Measurements from ENCODE around the gene DDO.
A peak's percentile ranks its signal among the peaks of the same experiment; 100 is the strongest.
"Not testable (repeated sequence)": the region's sequence is repeated elsewhere in the genome, so short reads cannot be mapped to it uniquely, and the experiment has no call there.

DDO gene

DNA sequence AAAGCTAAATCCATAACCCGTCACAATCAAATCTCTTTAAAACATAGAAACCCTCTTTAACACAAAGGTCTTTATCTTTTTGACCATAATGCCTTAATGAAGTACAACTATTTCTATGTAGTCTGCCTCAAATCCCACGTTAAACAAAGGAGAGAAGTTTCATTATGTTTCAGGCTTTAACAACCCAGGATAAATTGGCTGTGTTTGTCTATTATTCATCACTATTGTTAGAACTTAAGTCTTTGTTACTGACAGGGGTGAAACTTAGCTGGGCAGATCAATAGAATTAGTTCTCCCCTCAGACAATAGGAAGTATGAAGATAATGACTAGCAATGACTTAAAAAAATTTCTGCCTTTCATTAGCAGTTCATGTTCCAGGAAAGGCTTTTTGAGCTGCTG is 47.1 kb downstream of the DDO start:
- DNase-seq (ENCODE audit: low read depth, low spot score): no peak

GRCh38 chr6:110367825-110368224 is 47.5 kb downstream of the DDO start:
- DNase-seq (ENCODE audit: low read depth, low spot score): no peak

GRCh38 chr6:110366975-110367374 is 48.4 kb downstream of the DDO start:
- no peak for DNase-seq (ENCODE audit: low read depth, low spot score)

DNA sequence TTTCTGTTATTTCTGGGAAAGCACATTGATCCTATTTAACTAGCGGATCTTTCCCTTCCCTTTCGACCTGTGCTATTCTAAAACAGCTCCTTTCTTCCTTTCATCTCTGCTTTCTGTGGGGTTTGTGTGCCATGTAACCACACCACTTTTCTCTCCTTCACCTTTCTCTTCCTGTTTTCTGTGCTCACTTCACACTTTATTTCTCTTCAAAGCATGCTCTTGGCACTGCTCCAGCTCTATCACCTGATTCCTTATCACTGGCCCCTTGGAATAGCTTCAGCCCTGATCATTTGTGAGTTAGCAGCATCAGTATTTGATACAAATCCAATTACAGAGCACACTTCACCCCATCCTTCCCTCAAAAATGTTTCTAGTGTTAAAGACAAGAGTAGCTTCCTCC is 49.1 kb downstream of the DDO start:
- DNase-seq (ENCODE audit: low read depth, low spot score): no peak

DNA sequence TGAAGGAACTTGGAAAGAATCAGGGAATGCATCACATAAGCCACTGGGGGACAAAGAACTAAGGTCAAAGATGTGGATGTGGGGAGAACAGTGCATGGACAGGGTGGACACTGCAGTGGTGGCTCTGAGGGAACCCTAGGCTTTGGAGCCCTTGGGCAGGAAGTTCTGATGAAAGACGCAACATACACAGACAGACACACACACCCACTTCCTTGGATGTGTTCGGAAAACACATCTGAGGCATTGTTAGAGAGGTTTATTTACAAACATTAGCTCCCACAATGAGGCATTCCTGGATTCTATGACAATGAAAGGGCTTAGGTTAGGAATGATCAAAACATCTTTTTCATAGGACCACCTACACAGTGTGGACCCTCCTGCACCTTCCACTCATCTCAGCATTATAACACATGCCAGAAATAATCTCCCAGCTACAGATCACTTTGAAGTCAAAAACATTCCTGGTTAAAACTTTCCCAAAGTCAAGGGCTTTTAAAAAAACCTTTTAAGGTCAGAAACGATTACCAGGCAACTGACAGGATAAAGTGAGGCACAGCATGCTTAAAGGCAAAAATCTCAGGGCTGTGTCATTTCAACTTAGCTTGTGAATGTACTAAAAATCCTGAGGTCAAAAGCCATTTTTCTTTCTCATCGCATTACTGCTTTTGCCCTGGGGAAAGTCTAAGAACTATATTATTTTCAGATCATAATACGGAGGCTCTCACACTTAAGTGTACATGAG is 50.8 kb downstream of the DDO start:
- DNase-seq (ENCODE audit: low read depth, low spot score): no peak

DNA sequence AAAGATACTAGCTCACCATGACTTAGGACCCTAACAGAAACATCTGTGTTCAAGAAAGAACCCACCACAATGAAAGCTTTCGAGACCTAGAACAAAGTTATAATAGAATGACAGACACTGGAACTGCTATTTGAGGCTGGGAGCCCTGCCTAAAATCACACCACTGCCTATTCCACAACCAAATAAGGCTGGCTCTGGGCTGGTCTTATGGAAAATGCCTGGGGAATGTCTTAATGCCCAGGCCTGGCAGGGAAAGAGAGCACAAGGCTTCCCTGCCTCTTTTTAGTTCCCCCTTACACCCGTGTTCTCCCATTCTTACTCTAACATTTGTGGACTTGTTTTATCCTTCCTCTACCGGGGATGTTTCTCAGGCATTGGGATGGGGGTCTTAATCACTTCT is 51.6 kb downstream of the DDO start:
- no peak for DNase-seq (ENCODE audit: low read depth, low spot score)

DNA sequence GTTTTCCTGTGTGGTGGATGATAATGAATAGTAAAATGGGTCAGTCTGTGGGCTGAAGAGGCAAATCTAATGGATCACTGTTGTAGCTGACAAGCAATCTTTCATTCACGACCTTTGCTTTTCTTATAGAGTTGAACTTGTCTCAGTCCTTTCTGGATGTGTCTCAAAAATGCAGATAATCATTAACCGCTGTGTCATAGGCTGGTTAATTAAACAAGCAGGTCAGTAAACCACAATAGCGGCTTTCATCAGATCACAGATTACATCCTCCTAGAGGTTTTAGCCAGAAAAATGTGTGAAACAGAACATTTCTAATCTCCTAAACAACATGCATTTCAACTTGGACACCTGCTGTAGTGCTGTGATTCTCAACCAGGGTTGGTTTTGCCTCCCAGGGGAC is 54.7 kb downstream of the DDO start:
- DNase-seq (ENCODE audit: low read depth, low spot score): no peak

GRCh38 chr6:110359556-110359955 is 55.8 kb downstream of the DDO start:
- DNase-seq (ENCODE audit: low read depth, low spot score): peak; percentile 24

GRCh38 chr6:110358553-110359160 is 56.7 kb downstream of the DDO start:
- no peak for DNase-seq (ENCODE audit: low read depth, low spot score)

- no peak for DNase-seq (ENCODE audit: low read depth, low spot score)
These were observed 57.5 kb downstream of the DDO start, which contains the start of gene METTL24 for GRCh38 chr6:110357664-110358552. Gene METTL24 (minus strand): TSS chr6:110358349. CDS start chr6:110358272, 77 bp downstream.

GRCh38 chr6:110357298-110357663 is 58.1 kb downstream of the DDO start:
- DNase-seq (ENCODE audit: low read depth, low spot score): no peak

GRCh38 chr6:110356778-110357177 is 58.6 kb downstream of the DDO start:
- DNase-seq (ENCODE audit: low read depth, low spot score): no peak

- no peak for DNase-seq (ENCODE audit: low read depth, low spot score)
These were observed 59.6 kb downstream of the DDO start for GRCh38 chr6:110355727-110356126.

DNA sequence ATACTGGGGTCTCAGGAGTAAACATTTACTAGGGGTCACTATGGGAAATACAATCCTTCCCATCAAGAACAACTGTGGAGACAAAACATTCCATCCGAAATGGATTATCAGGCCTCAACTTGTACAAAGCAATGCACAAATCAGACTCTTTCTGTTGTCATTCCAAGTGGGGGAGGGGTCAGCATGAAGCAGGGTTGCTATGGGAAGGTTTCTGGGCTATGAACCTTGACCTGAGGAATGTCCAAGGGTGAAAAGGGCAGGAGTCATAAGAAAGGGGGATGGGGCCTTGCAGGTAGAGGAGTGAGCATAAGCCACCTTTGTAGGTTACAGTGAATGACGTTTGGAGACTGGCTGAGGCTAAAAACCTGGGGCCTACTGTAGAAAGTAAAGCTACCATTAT is 60.4 kb downstream of the DDO start:
- no peak for DNase-seq (ENCODE audit: low read depth, low spot score)

DNA sequence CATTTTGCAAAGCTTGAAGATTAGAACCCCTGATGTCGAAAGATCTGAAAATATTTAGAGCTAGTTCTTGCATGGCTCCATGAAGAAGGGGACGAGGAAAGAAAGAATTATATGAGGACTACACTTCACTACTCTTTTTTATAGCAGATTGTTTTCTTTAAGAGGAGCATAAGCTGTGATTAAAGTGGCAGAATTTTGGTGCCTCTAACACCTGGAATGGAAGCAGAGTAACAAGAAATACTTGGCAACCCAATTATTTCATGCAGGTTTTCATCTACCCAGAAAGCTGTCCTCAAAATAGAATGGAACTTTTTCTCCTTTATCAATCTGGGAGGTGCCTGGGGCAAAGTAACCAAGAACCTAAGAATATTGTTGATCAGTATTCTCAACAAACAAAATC is 61.2 kb downstream of the DDO start:
- no peak for DNase-seq (ENCODE audit: low read depth, low spot score)

DNA sequence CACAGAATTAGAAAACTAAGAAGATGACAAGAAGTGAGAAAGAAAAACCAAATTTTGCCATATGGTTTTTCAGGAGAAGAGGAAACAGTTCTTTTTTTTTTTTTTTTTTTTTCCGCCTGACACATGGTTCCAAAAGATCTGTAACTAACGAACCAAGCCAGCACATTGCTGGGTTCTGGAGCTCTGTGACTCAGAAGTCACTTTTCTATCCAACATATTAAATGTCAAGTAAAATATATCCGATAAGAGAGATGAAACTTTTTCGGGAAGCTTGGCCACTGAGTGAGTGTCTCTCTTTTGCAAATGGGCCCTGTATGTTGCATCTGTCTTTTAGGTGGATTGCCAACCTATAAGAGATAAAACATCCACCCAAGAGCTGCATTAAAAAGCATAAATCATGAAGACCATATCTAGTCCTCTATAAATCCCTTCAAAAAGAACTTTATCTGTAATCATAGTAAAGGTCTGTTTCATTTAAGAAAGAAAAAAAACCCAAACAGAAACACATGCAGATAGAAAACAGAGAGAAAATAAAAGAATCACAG is 61.8 kb downstream of the DDO start:
- no peak for DNase-seq (ENCODE audit: low read depth, low spot score)

DNA sequence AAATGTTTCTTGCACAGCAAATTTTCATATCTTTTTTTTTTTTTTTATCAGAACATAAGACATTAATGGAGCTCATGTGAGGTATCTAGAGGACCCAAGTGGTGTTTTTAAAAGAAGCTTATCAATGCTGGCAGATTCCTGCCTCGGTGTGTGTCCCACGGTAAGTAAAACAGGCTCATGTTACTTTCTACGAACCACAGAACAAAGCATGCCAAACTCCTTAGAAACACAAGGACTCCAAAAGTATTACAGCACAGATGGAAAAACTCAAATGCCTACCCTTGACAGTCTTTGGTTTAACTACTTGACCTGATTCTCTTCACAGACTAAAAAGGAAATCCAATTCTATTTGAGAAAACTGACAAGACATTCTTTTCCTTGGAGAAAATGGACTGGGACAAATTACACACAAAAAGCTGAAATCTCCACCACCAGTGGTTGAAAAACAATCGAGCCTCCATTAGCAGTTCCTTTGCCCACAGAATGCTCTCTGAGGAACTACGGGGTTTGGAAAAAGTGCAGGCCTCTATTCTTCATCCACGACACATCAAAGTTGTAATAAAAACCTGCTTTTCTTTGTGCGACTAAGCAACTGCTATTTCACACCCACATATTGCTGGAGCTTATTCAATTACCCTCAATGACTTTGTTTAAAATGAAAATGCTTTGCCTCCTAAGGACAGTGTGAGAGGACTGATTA is 62.7 kb downstream of the DDO start:
- no peak for DNase-seq (ENCODE audit: low read depth, low spot score)

- no peak for DNase-seq (ENCODE audit: low read depth, low spot score)
These were observed 63.4 kb downstream of the DDO start for GRCh38 chr6:110351986-110352385.

DNA sequence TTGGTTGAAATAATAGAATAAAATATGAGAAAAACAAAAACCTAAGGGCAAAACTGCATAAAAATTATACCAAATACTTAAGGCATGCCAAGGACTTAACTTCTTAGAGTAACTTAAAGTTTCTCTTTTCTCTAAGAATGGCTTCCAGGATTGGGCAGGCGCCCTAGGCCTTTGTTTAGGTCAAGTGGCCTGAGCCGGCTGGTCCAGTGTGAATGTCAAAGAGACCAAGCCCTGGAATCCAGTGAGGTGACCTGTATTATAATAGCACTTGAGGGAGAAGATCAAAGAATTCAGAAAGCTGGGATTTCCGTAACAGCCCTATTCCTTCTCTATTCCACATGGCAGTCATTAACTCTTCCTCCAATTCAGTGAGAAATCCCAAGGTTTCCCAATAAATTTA is 63.8 kb downstream of the DDO start:
- DNase-seq (ENCODE audit: low read depth, low spot score): no peak

DNA sequence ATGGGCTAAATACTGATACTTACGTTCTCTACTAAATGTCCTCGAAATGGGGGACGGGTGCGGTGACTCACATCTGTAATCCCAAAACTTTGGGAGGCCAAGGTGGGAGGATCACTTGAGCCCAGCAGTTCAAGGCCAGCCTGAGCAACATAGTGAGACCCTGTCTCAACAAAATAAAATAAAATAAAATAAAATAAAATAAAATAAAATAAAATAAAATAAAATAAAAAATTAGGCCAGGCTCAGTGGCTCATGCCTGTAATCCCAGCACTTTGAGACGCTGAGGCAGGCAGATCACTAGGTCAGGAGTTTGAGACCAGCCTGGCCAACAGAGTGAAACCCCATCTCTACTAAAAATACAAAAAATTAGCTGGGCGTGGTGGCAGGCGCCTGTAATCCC is 64.8 kb downstream of the DDO start:
- DNase-seq (ENCODE audit: low read depth, low spot score): not testable (repeated sequence)

GRCh38 chr6:110348961-110349690 is 66.2 kb downstream of the DDO start:
- DNase-seq (ENCODE audit: low read depth, low spot score): no peak

Measured in smooth muscle cell of the brain vasculature (primary cell).